ENCODE measurements around the gene SGPP2.
A peak's percentile ranks its signal among the peaks of the same experiment; 100 is the strongest.

Gene SGPP2

DNA sequence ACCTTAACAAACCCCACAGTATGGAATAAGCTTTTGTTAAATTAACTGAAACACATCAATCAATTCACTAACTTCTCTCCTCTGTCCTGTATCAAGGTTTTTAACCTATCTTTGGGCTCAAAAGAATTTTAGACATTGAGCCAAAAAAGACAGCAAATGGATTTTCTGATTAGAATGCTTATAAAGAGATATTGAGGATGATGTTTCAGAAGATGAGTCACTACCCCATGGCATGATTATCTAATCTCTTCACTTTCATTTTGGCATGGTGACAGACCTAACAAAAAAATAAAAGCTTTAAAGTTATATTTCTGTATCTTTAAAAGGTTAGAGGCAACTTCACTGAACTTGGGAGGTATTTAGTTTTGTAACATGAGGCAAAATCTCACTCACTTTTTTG is 55.5 kb downstream of the SGPP2 start:
- no peak overlapping the region for H3K4me3 ChIP-seq (ENCODE audit: severe bottlenecking)
- ATAC-seq (ENCODE audit: low read depth) = no peak
- H3K9me3 ChIP-seq (ENCODE audit: severe bottlenecking) = no peaks in the 10 kb centered on the region
- H3K4me1 ChIP-seq (ENCODE audit: insufficient read depth, poor library complexity, severe bottlenecking) = no peaks in the 10 kb centered on the region
- peaks cover 4% of the 10 kb centered on the region for H3K27me3 ChIP-seq (ENCODE audit: insufficient read depth, poor library complexity, severe bottlenecking)
- TF ChIP-seq, protein P1, sequence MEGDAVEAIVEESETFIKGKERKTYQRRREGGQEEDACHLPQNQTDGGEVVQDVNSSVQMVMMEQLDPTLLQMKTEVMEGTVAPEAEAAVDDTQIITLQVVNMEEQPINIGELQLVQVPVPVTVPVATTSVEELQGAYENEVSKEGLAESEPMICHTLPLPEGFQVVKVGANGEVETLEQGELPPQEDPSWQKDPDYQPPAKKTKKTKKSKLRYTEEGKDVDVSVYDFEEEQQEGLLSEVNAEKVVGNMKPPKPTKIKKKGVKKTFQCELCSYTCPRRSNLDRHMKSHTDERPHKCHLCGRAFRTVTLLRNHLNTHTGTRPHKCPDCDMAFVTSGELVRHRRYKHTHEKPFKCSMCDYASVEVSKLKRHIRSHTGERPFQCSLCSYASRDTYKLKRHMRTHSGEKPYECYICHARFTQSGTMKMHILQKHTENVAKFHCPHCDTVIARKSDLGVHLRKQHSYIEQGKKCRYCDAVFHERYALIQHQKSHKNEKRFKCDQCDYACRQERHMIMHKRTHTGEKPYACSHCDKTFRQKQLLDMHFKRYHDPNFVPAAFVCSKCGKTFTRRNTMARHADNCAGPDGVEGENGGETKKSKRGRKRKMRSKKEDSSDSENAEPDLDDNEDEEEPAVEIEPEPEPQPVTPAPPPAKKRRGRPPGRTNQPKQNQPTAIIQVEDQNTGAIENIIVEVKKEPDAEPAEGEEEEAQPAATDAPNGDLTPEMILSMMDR (IDR thresholded peaks at IDR 0.05; ENCODE audit: poor library complexity, severe bottlenecking) = no peak
- no peak overlapping the region for H3K27ac ChIP-seq (ENCODE audit: poor library complexity, severe bottlenecking)
- no peaks in the 10 kb centered on the region for H3K36me3 ChIP-seq (ENCODE audit: low read depth)
- no peak for DNase-seq (ENCODE audit: low spot score)

DNA sequence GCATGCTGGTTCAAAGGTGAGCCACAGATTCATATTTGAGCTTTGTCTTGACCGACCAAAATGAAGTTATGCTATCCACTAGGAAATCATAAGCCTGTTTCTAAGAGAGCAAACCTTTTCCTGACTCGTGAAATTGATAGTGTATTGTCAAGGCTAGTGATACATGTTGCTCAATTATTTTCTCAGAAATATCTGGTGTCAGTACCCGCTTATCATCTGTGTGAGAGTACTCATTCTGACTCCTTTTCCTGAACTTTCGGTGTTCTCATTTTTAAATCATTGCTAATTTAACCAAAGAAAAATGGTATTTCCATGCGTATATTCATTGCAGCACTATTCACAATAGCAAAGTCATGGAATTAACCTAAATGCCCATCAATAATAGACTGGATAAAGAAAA is 56.2 kb downstream of the SGPP2 start:
- H3K36me3 ChIP-seq (ENCODE audit: low read depth) = no peaks in the 10 kb centered on the region
- no peaks in the 10 kb centered on the region for H3K4me1 ChIP-seq (ENCODE audit: insufficient read depth, poor library complexity, severe bottlenecking)
- no peaks in the 10 kb centered on the region for H3K9me3 ChIP-seq (ENCODE audit: severe bottlenecking)
- H3K27ac ChIP-seq (ENCODE audit: poor library complexity, severe bottlenecking) = no peak overlapping the region
- no peak overlapping the region for H3K4me3 ChIP-seq (ENCODE audit: severe bottlenecking)
- DNase-seq (ENCODE audit: low spot score) (no peak), ATAC-seq (ENCODE audit: low read depth) (no peak)
- peaks cover 4% of the 10 kb centered on the region for H3K27me3 ChIP-seq (ENCODE audit: insufficient read depth, poor library complexity, severe bottlenecking)
- TF ChIP-seq, protein P1 (IDR thresholded peaks at IDR 0.05; ENCODE audit: poor library complexity, severe bottlenecking) = no peak

DNA sequence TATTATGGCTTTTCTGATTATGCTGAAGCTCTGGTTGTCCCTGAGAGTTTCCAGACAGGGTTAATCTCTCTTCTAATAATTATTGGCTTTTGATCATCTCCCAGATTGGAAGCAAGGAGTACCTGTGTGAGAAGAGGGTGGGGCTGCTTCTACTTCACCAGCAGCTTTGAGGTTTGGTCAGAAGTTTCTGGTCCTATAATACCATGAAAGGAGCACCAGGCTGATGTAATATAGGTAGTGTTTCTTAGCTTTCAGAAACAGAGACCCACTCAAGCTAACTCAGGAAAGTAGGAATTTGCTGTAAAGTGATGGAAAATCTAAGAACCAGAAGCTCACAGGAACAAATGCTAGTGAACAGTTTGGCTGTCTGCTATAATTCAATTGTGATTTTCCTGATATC is 57.6 kb downstream of the SGPP2 start:
- H3K4me1 ChIP-seq (ENCODE audit: insufficient read depth, poor library complexity, severe bottlenecking) = no peaks in the 10 kb centered on the region
- TF ChIP-seq, protein P1 (IDR thresholded peaks at IDR 0.05; ENCODE audit: poor library complexity, severe bottlenecking) = no peak
- no peak overlapping the region for H3K27ac ChIP-seq (ENCODE audit: poor library complexity, severe bottlenecking)
- peaks cover 4% of the 10 kb centered on the region for H3K27me3 ChIP-seq (ENCODE audit: insufficient read depth, poor library complexity, severe bottlenecking)
- H3K36me3 ChIP-seq (ENCODE audit: low read depth) = no peaks in the 10 kb centered on the region
- DNase-seq (ENCODE audit: low spot score) = no peak
- no peaks in the 10 kb centered on the region for H3K9me3 ChIP-seq (ENCODE audit: severe bottlenecking)
- no peak for ATAC-seq (ENCODE audit: low read depth)
- H3K4me3 ChIP-seq (ENCODE audit: severe bottlenecking) = no peak overlapping the region

DNA sequence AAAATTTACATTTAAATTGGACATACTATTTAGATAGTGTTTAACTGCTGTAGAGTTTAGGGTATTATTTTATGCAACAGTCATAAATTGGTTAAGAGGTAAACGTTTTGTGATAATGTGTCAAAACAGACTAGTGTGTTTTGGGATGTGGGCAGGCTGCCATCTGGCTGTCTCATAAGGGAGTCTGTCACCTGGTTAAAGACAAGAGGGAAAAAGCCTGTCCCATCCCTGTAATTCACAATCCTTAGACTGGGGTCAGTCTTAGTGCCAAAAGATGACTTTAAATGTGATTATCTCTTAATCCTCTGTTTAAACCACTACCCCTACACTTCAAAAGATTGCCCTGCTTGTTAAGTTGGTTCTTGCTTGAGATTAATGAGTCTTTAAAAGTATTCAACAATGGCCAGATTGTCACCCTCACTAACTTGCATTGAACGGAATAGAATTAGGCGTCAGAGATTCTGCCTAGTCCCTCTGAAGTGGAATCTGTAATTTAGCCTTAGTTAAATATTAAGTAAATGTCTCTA is 59.2 kb downstream of the SGPP2 start:
- ATAC-seq (ENCODE audit: low read depth) = no peak
- TF ChIP-seq, protein P1 (IDR thresholded peaks at IDR 0.05; ENCODE audit: poor library complexity, severe bottlenecking) = peak; percentile 18
- H3K27me3 ChIP-seq (ENCODE audit: insufficient read depth, poor library complexity, severe bottlenecking) = peaks cover 4% of the 10 kb centered on the region
- H3K9me3 ChIP-seq (ENCODE audit: severe bottlenecking) = no peaks in the 10 kb centered on the region
- no peak for DNase-seq (ENCODE audit: low spot score)
- H3K27ac ChIP-seq (ENCODE audit: poor library complexity, severe bottlenecking) = no peak overlapping the region
- H3K36me3 ChIP-seq (ENCODE audit: low read depth) = no peaks in the 10 kb centered on the region
- H3K4me1 ChIP-seq (ENCODE audit: insufficient read depth, poor library complexity, severe bottlenecking) = no peaks in the 10 kb centered on the region
- no peak overlapping the region for H3K4me3 ChIP-seq (ENCODE audit: severe bottlenecking)

DNA sequence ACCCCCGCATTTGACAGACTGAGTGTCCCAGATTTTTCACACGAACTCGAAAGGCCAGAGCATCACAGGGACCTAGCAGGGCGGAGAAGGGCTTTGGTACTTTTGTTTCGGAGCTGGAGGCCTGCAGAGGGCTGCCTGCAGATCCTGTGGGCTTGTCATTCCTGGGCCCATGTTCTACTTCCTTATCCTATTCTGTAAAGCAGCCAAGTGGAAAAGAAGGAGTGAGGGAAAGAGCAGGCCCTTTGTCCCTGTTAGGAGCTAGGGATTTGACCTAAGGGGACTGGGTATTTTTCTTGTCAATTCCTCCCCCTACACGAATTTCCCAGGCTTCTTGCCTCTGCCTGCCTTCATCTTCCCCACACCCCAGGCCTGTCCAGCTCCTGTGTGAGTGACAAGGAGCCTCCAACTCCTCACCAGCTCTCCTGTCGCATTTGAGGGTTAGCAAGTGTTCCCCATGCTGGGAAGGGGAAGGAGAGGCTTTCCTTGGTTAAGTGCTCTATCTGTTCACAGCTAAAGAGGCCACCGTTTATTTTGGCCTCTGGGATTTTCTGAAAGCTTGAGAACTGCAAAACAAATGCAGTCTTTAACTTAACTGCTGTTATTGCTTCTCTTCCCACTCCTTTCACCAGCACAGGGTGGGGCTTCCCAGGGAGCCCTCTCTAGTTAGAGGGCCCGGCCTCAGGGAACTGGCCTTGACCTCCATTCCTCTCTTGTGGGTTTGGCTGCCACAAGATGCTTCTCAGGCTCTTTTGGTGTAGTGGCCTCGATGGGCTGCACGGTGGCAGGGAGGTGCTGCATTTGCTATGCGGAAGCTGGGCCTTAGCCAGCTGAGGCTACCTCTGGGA is 61.2 kb downstream of the SGPP2 start:
- Histone ChIP-seq H3K27me3 (ENCODE audit: insufficient read depth, poor library complexity, severe bottlenecking) (peaks cover 4% of the 10 kb centered on the region), H3K36me3 (ENCODE audit: low read depth) (no peaks in the 10 kb centered on the region), H3K27ac (ENCODE audit: poor library complexity, severe bottlenecking) (no peak overlapping the region), H3K9me3 (ENCODE audit: severe bottlenecking) (no peaks in the 10 kb centered on the region), H3K4me3 (ENCODE audit: severe bottlenecking) (no peak overlapping the region), H3K4me1 (ENCODE audit: insufficient read depth, poor library complexity, severe bottlenecking) (no peaks in the 10 kb centered on the region)
- no peak for DNase-seq (ENCODE audit: low spot score)
- TF ChIP-seq, protein P1 (IDR thresholded peaks at IDR 0.05; ENCODE audit: poor library complexity, severe bottlenecking) = no peak
- ATAC-seq (ENCODE audit: low read depth) = no peak
